Activated CD8-positive, alpha-beta T cell treated with anti-CD3 and anti-CD28 coated beads, Interleukin-2, amount 10 ng/mL, durations not matched to agents 7 days and 5 days (primary cell): Measurements from ENCODE around the gene FSTL4. TPM values are rescaled to one million over a fixed set of nuclear protein-coding genes. Genes with fewer than 3 reads are reported as not detected.

ENCODE experiments used
- ATAC-seq: fragments of 150-1000 bp; cut with Tn5 transposase; one replicate; pipeline ENCODE4 v1.10.0; 2021; ENCODE audit warnings: moderate library complexity
- CTCF ChIA-PET: fragments of 350-600 bp; sonication (Branson Sonifier 250); formaldehyde crosslinking; loops from one replicate; lab custom pipeline; 2021; ENCODE audit warnings: antibody characterized with exemption; lab: Charles Lee
- POLR2A ChIA-PET: fragments of 350-600 bp; sonication (Branson Sonifier 250); formaldehyde crosslinking; loops from one replicate; lab custom pipeline; 2021; ENCODE audit warnings: antibody characterized with exemption; lab: Charles Lee
- DNase-seq: peaks from one replicate; pipeline ENCODE4 v3.0.0-alpha.2; 2020
- H3K27ac Mint-ChIP-seq: one replicate; pipeline ENCODE4 v1.8.0; 2021; ENCODE audit warnings: mild to moderate bottlenecking, mixed read lengths
- H3K27me3 Mint-ChIP-seq: one replicate; pipeline ENCODE4 v1.8.0; 2021; ENCODE audit warnings: low read depth, mixed read lengths
- H3K36me3 Mint-ChIP-seq: one replicate; pipeline ENCODE4 v1.8.0; 2021; ENCODE audit warnings: low read depth, mixed read lengths
- H3K4me1 Mint-ChIP-seq: one replicate; pipeline ENCODE4 v1.8.0; 2021; ENCODE audit warnings: low read depth, mixed read lengths
- H3K4me3 Mint-ChIP-seq: one replicate; pipeline ENCODE4 v1.8.0; 2021; ENCODE audit warnings: mild to moderate bottlenecking, mixed read lengths
- H3K9me3 Mint-ChIP-seq: one replicate; pipeline ENCODE4 v1.8.0; 2022; ENCODE audit warnings: mixed read lengths; ENCODE audit not compliant: insufficient read depth
- total RNA-seq, 2 experiments: library from RNA; stranded (reverse); gene quantifications; one replicate each; pipeline ENCODE4 v1.2.3, GENCODE V29; 2021

Gene FSTL4
- total RNA-seq, 2 experiments from 2014 or later = not detected

DNA sequence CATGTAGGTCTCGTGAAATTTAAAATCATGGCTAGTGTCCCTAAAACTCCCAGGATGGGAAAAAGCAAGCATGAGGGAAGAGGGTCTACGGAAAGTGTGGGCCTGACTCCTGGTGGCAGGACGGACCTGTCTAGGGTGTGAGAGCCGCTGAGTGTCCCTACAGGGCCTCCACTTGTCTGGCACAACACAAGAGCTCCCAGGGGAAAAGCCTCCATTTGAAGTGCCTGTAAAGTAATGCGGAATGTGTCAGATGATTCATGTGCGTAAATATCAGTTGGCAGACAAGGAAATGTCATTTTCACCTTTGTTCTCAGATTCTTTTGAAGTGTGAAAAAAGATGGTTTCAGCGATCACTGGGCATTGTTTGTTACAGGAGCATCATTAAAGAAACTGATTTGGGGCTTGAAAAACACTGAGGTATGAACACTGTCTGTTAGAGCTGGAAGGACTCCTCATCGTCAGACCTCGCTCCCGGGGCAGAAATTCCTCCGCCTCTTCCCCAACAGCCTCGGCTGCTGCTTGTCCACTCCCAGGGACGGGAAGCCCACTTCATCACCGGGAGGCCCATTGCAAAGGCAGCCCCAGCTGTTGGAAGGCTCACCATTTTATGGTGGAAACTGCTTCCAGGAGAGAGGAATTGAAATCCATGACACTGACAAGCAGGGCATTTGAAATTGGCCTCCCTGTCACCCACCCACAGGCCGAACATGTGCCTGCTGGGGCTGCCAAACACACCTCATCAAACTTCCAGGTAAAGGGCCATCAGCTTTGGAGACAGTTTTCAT lies 240.8 kb downstream of the FSTL4 start:
- Mint-ChIP-seq H3K36me3 (no peaks in the 10 kb centered on the region), H3K9me3 (peaks cover 4% of the 10 kb centered on the region), H3K4me3 (no peak overlapping the region), H3K4me1 (no peaks in the 10 kb centered on the region), H3K27me3 (no peaks in the 10 kb centered on the region), H3K27ac (no peak overlapping the region)
- POLR2A ChIA-PET = no interaction called here
- CTCF ChIA-PET = no interaction called here
- no peak for DNase-seq
- ATAC-seq = no peak

DNA sequence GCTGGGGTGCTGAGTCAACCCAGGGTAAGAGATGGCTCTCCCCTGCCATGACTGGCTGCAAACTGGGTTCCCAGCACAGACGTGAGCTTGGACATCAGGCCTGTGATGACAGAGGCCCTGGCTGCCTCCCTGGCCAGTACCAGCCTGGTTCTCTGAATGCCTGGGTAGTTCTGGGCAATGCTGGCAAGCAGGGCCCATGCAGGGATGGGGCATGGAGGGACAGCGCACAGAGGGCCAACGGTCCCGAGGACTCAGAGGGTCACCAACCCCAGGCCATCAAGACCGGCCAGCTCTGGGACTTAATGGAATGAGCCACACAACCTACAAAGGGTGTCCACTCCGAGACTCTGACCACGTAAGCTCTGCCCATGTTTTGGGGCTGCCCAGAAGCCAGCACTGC lies 241.4 kb downstream of the FSTL4 start:
- no peaks in the 10 kb centered on the region for H3K27me3 Mint-ChIP-seq
- POLR2A ChIA-PET = no interaction called here
- no peak overlapping the region for H3K4me3 Mint-ChIP-seq

GRCh38 chr5:133370036-133370831 lies 242.1 kb downstream of the FSTL4 start:
- H3K27me3 Mint-ChIP-seq = no peaks in the 10 kb centered on the region
- H3K4me1 Mint-ChIP-seq = no peaks in the 10 kb centered on the region
- no peaks in the 10 kb centered on the region for H3K36me3 Mint-ChIP-seq
- DNase-seq (no peak), ATAC-seq (no peak)
- no peaks in the 10 kb centered on the region for H3K9me3 Mint-ChIP-seq
- CTCF ChIA-PET = no interaction called here
- H3K4me3 Mint-ChIP-seq = no peak overlapping the region
- H3K27ac Mint-ChIP-seq = no peak overlapping the region
- POLR2A ChIA-PET = no interaction called here

More for the DNA sequence above, 241.4 kb downstream of the FSTL4 start:
- Mint-ChIP-seq H3K4me1 (no peaks in the 10 kb centered on the region), H3K36me3 (no peaks in the 10 kb centered on the region), H3K27ac (no peak overlapping the region), H3K9me3 (no peaks in the 10 kb centered on the region)
- CTCF ChIA-PET = no interaction called here
- DNase-seq (no peak), ATAC-seq (no peak)

DNA sequence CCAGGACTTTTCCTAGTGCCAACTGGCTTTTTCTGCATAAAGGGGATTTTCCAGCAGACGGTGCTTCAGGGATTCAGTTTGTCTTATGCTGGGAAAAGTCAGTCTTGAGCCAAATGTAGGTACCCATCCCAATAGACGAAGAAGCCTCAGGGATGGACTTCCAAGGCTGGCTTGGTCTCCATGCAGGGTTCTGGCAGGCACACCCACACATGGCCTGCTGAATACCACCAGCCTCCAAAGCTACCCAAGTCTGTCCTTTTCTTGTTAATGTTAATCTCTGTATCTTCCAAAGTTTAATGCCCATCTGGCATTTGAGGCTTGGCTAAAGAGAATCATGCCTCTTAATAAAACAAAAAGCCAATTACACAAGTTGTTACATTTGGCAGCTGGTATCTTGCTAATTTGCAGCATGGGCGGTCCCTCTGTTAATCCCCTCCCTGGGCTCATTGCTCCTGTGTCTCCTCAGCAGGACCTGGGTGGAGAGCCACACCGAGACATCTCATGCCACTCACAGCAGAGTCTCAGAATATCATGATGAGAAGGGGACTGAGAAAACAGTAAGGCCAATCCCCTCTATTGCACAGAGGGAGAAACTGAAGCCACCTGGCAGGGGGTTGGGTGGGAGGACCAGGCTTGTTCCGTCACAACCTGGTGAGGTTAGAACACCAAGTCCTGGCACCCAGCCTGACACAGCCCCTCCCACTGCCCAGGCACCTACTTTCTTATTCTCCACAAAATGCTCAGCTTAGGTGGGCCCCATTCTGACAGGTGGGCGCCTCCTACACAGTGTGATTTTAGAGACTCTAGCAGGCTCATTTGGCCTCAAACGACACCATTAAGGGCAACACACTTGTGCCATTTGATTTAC lies 243.2 kb downstream of the FSTL4 start:
- DNase-seq (no peak), ATAC-seq (no peak)
- Mint-ChIP-seq H3K36me3 (no peaks in the 10 kb centered on the region), H3K27me3 (peaks cover 4% of the 10 kb centered on the region), H3K27ac (no peak overlapping the region), H3K4me3 (no peak overlapping the region), H3K9me3 (no peaks in the 10 kb centered on the region), H3K4me1 (no peaks in the 10 kb centered on the region)
- ChIA-PET POLR2A (no interaction called here), CTCF (no interaction called here)

DNA sequence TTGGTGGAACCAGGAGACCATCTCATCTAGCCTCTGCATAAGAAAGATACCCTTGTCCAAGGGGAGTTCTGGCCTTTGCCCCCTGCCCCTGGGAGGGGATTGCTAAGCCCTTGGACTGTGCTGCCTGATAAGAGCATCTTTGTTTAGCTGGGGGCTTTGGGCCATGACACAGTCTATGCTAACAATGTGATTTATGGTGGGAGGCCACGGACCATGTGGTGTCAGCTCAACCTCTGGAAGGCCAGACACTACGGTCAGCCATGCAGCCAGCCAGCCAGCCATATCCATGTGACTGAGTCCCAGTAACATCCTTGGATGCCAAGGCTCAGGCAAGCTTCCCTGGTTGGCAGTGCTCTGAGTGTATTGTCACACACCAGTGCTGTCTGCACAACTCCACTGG lies 244.4 kb downstream of the FSTL4 start:
- POLR2A ChIA-PET = no interaction called here
- H3K4me3 Mint-ChIP-seq = no peak overlapping the region
- no peaks in the 10 kb centered on the region for H3K36me3 Mint-ChIP-seq
- H3K27ac Mint-ChIP-seq = no peak overlapping the region
- CTCF ChIA-PET = interaction anchor here (1.8 kb wide), 1 partner anchor 56 kb away, joined by 6 read pairs; no protein-coding TSS in a partner anchor
- ATAC-seq (no peak), DNase-seq (no peak)
- H3K27me3 Mint-ChIP-seq = peaks cover 4% of the 10 kb centered on the region
- no peaks in the 10 kb centered on the region for H3K9me3 Mint-ChIP-seq
- no peaks in the 10 kb centered on the region for H3K4me1 Mint-ChIP-seq

DNA sequence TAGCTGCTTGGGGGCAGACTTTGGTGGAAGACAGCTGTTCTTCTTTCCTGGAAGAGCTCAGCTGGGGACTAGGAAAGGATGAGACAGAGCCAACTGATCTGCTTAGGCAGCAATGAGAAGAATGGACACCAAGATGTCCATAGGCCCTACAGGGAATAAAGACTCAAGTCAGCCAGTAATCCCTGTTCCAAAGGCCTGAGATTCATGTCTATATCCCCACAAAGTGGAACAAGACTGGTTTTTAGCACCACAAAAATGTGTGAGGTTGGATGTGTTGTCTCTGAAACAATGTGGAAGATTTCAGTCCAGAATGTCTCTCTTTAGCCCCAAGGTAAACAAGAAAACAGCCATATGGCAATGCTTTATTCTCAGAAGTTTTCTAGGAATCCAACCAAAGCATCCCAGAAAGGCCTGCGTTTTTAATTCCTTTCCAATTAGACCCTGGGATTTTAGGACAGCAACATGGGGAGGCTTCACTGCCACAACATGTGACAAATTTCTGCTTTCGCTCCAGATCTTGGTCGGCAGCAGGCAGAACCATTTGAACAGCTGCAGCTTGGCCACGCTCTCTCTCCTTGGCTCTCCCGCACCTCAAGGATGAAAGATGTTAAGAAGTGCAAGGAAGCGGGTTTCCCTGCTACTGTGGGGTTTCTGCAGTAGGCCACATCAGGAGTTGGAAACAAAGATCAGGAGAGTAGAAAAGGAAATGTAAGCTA lies 245.1 kb downstream of the FSTL4 start:
- Mint-ChIP-seq H3K4me3 (no peak overlapping the region), H3K36me3 (no peaks in the 10 kb centered on the region), H3K27ac (no peak overlapping the region), H3K9me3 (no peaks in the 10 kb centered on the region), H3K4me1 (no peaks in the 10 kb centered on the region), H3K27me3 (peaks cover 4% of the 10 kb centered on the region)
- ATAC-seq (no peak), DNase-seq (no peak)
- ChIA-PET POLR2A (no interaction called here), CTCF (interaction anchor here (1.0 to 1.8 kb wide), 3 partner anchors 12 to 257 kb away, joined by 3 to 6 read pairs (median 4); no protein-coding TSS in a partner anchor)

- Mint-ChIP-seq H3K9me3 (no peaks in the 10 kb centered on the region), H3K36me3 (no peaks in the 10 kb centered on the region), H3K4me3 (no peak overlapping the region), H3K4me1 (no peaks in the 10 kb centered on the region), H3K27ac (no peak overlapping the region), H3K27me3 (peaks cover 4% of the 10 kb centered on the region)
- ATAC-seq (no peak), DNase-seq (no peak)
- ChIA-PET POLR2A (no interaction called here), CTCF (interaction anchor here (0.6 to 1.8 kb wide), 4 partner anchors 13 to 256 kb away, joined by 3 to 6 read pairs (median 4); no protein-coding TSS in a partner anchor)
Observed at GRCh38 chr5:133366438-133366837, 245.9 kb downstream of the FSTL4 start.

DNA sequence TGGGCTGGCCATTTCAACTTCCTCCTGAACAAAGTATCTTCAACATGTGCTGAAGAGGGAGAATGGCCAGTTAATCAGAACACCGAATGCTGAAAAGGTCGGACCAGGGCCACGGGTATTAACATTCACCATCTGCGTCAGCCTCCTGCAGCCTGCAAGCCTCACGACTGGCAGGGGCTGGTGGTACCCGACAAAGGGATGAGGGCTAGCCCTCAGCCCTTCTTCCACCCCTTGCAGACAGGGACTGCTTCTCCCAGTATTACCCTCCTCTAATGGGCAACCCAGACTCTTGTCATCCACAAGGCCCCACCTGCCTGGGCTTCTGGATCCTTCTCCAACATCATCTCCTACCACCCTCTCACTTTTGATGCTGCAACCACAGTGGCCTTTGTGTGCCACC lies 246.6 kb downstream of the FSTL4 start:
- ChIA-PET POLR2A (no interaction called here), CTCF (no interaction called here)
- no peak overlapping the region for H3K27ac Mint-ChIP-seq
- peaks cover 6% of the 10 kb centered on the region for H3K27me3 Mint-ChIP-seq
- DNase-seq = no peak
- no peaks in the 10 kb centered on the region for H3K9me3 Mint-ChIP-seq
- H3K4me3 Mint-ChIP-seq = no peak overlapping the region
- no peaks in the 10 kb centered on the region for H3K36me3 Mint-ChIP-seq
- no peak for ATAC-seq
- no peaks in the 10 kb centered on the region for H3K4me1 Mint-ChIP-seq

- POLR2A ChIA-PET = no interaction called here
- Mint-ChIP-seq H3K4me3 (no peak overlapping the region), H3K4me1 (no peaks in the 10 kb centered on the region), H3K27ac (no peak overlapping the region), H3K36me3 (no peaks in the 10 kb centered on the region), H3K9me3 (no peaks in the 10 kb centered on the region), H3K27me3 (peaks cover 6% of the 10 kb centered on the region)
- no peak for ATAC-seq
- CTCF ChIA-PET = no interaction called here
- no peak for DNase-seq
Observed at GRCh38 chr5:133364936-133365707, 247.2 kb downstream of the FSTL4 start.

- H3K9me3 Mint-ChIP-seq = no peaks in the 10 kb centered on the region
- no peak overlapping the region for H3K27ac Mint-ChIP-seq
- no peaks in the 10 kb centered on the region for H3K36me3 Mint-ChIP-seq
- peaks cover 6% of the 10 kb centered on the region for H3K27me3 Mint-ChIP-seq
- CTCF ChIA-PET = no interaction called here
- no peaks in the 10 kb centered on the region for H3K4me1 Mint-ChIP-seq
- POLR2A ChIA-PET = no interaction called here
- ATAC-seq (no peak), DNase-seq (no peak)
- H3K4me3 Mint-ChIP-seq = no peak overlapping the region
Observed at GRCh38 chr5:133363807-133364587, 248.3 kb downstream of the FSTL4 start.
